ENCODE measurements around the gene ARHGAP44. TPM values are rescaled to one million over a fixed set of nuclear protein-coding genes. Genes with fewer than 3 reads are reported as not detected.

ARHGAP44 gene
- total and polyA plus RNA-seq, 2 donors (not counting 3 experiments of a cell fraction or from before 2014, with no cell fraction given) = 0.11 to 0.42 TPM

DNA sequence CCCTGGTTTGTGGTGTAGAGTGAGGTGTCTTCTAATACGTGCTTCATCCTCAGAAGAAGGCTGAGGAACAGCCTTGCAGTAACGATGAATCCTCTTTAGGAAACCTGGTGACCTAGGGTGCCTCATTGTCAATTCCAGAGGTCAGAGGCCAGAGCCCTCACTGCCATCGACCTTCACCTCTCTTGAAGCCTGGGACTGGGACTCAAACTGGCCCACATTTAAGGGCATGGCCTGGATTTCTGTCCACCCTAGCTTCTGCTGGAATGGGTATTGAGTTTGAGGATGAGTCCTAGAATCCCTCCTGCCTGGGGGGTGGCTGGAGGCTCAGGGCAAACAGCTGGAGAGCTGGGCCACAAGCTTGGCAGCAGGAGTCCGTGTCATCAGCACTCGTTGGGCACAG, 189.9 kb downstream of the ARHGAP44 start:
- Histone ChIP-seq H3K9ac (replicated peaks; ENCODE audit: extremely low read depth, insufficient read depth, low read length) (no peak overlapping the region), H2AFZ (ENCODE audit: low read depth, low read length) (no peak overlapping the region), H3K36me3 (ENCODE audit: control insufficient read depth in 2 of 2, extremely low read depth in 1 of 2, insufficient read depth in 2 of 2, low read length in 2 of 2) (no peaks in the 10 kb centered on the region), H3K79me2 (ENCODE audit: control insufficient read depth, insufficient read depth, low read length) (no peaks in the 10 kb centered on the region), H4K20me1 (replicated peaks; ENCODE audit: control insufficient read depth, extremely low read depth, insufficient read depth, low read length) (no peaks in the 10 kb centered on the region), H3K27me3 (ENCODE audit: control insufficient read depth in 2 of 2, insufficient read depth in 2 of 2, low read length in 2 of 2) (no peaks in the 10 kb centered on the region), H3K9me3 (replicated peaks; ENCODE audit: control insufficient read depth, insufficient read depth, low read length) (no peaks in the 10 kb centered on the region), H3K4me2 (ENCODE audit: insufficient read depth, low read length) (no peak overlapping the region), H3K9me1 (replicated peaks; ENCODE audit: control insufficient read depth, extremely low read depth, insufficient read depth, low read length) (no peaks in the 10 kb centered on the region), H3K4me1 (ENCODE audit: control insufficient read depth, extremely low read depth, insufficient read depth, low read length) (no peaks in the 10 kb centered on the region), H3K4me3 (replicated peaks in 1 of 3; ENCODE audit: insufficient read depth in 1 of 3, low read depth in 1 of 3, low read length in 3 of 3) (no peak overlapping the region), H3K27ac (ENCODE audit: insufficient read depth, low read depth, low read length) (no peak overlapping the region)
- POLR2A ChIA-PET = no interaction called here
- no TSS peak for BruUV-seq (replicated peaks)
- dilution Hi-C loops (cut with MboI; ENCODE audit: extremely low pct_ligation_motif_present, low sequenced_read_pairs) = no loop called here
- intact Hi-C loops (cut with micrococcal nuclease) = no loop called here
- CTCF ChIA-PET = no interaction called here
- DNase-seq (ENCODE audit: low read depth, low spot score) (no peak), FAIRE-seq (no peak)
- TF ChIP-seq JUN (IDR thresholded peaks at IDR 0.05; ENCODE audit: borderline replicate concordance, insufficient read depth, insufficient read length, low read depth) (no peak), MYC (IDR thresholded peaks at IDR 0.05; ENCODE audit: low read depth, low read length) (no peak), EZH2 (IDR thresholded peaks at IDR 0.05; ENCODE audit: borderline replicate concordance, low read depth, low read length, severe bottlenecking) (no peak), POLR2A (IDR thresholded peaks at IDR 0.05; ENCODE audit: low read depth, low read length) (no peak), GATA2 (IDR thresholded peaks at IDR 0.05; ENCODE audit: insufficient read depth, insufficient read length, low read depth, low read length) (no peak), FOS (IDR thresholded peaks at IDR 0.05; ENCODE audit: borderline replicate concordance, insufficient read depth, low read length) (no peak), POLR2AphosphoS5 (IDR thresholded peaks at IDR 0.05; ENCODE audit: insufficient read depth, low read depth, low read length) (no peak)
- TF ChIP-seq, protein P1, sequence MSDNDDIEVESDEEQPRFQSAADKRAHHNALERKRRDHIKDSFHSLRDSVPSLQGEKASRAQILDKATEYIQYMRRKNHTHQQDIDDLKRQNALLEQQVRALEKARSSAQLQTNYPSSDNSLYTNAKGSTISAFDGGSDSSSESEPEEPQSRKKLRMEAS (IDR thresholded peaks at IDR 0.05; ENCODE audit: insufficient read depth, insufficient read length) = no peak
- TF ChIP-seq, protein P2, sequence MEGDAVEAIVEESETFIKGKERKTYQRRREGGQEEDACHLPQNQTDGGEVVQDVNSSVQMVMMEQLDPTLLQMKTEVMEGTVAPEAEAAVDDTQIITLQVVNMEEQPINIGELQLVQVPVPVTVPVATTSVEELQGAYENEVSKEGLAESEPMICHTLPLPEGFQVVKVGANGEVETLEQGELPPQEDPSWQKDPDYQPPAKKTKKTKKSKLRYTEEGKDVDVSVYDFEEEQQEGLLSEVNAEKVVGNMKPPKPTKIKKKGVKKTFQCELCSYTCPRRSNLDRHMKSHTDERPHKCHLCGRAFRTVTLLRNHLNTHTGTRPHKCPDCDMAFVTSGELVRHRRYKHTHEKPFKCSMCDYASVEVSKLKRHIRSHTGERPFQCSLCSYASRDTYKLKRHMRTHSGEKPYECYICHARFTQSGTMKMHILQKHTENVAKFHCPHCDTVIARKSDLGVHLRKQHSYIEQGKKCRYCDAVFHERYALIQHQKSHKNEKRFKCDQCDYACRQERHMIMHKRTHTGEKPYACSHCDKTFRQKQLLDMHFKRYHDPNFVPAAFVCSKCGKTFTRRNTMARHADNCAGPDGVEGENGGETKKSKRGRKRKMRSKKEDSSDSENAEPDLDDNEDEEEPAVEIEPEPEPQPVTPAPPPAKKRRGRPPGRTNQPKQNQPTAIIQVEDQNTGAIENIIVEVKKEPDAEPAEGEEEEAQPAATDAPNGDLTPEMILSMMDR (IDR thresholded peaks at IDR 0.05; ENCODE audit: extremely low read depth in 1 of 2, insufficient read depth in 1 of 2, low read depth in 1 of 2, low read length in 2 of 2) = no peak

Measured in endothelial cell of umbilical vein (primary cell).